ENCODE measurements around the gene ITGB6.

ITGB6 gene, protein sequence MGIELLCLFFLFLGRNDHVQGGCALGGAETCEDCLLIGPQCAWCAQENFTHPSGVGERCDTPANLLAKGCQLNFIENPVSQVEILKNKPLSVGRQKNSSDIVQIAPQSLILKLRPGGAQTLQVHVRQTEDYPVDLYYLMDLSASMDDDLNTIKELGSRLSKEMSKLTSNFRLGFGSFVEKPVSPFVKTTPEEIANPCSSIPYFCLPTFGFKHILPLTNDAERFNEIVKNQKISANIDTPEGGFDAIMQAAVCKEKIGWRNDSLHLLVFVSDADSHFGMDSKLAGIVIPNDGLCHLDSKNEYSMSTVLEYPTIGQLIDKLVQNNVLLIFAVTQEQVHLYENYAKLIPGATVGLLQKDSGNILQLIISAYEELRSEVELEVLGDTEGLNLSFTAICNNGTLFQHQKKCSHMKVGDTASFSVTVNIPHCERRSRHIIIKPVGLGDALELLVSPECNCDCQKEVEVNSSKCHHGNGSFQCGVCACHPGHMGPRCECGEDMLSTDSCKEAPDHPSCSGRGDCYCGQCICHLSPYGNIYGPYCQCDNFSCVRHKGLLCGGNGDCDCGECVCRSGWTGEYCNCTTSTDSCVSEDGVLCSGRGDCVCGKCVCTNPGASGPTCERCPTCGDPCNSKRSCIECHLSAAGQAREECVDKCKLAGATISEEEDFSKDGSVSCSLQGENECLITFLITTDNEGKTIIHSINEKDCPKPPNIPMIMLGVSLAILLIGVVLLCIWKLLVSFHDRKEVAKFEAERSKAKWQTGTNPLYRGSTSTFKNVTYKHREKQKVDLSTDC

DNA sequence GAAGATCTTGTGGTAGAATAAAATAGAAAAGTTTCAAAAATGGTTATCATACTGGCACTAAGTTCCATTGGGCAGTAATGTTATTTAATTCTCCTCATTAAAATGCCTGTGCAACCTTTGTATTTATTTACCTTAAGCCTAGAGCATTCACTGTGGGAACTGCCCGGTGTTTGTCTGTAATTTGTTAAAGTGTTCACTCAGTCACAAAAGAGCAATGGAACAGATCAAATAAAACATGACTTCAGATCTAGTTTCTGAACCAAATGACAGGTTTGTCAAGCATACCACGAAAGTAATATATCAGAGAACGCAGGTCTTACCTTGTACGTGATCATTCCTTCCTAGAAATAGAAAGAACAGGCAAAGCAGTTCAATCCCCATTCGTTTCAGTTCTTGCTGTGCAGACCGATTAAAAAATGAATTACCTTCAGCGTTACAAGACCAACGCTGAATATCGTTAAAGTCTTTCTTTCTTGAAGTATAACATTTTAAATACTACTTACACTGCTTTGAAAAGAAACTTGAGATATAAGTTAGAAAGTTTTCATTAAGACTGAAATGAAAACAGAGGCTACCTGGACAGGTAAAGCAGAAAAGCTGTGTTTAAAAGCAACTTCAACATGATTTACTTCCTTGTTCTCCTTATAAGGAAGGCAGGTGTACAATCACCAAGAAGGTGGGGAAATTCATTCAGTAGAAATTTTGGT, at the start of gene ITGB6:
TSS of gene ITGB6 (minus strand) at position 590 of the 707 bp plus-strand sequence. CDS start at position 381, 209 bp downstream.
- no peak for DNase-seq (ENCODE audit: low read depth)

DNA sequence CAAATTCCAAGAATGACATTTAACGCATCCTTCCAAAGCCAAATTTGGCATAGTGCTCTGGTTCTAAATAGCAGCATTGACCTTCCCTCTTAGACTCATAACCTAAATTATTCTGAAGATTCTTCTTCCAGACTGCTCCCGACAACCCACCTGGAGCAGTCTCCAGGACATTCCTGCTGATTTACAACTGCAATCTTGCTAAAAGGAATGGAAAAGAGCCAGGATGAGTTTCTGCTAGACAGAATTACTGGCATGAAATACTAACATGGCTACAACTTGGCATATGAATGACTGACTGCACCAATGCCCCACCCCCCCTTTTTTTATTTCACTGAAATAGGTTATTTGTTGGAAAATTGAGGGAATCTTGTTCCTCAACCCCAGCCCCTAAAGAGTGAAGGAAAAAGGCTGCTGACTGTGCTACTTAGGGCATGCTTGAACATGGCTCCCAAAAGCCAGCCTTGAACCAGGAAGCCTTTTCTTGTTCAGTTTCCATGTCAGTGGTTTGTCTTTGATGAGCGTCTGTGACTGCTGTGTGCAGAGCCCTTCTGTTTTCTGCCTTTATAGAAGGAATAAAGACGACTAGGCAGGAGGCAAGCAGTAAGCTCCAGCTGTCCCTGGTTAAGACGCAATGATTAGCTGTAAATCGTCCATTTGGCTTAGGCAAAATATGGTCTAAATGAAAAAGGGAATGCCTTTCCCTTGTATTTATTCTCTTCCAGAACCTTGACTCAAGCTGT, 47.4 kb upstream of the ITGB6 start:
- no peak for DNase-seq (ENCODE audit: low read depth)

DNA sequence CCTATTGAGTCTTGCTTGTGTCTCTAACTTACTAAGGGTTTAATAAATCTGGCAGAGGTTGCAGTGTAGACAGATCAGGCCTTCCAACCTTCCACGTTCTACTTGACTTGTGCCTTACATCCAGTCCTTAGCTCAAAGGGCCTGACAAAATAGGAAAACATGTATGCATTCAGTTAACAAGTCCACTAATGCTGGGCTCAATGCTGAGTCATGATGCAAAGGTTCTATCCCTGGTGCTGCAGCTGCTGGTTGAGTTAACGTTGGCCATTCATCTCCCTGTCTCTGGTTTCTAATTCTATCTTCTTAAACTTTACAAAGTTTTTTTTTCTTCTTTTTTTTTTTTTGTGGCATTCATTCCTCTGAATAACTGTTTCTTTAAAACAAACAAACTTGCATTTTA, 46.3 kb upstream of the ITGB6 start:
- DNase-seq (ENCODE audit: low read depth), result no peak

GRCh38 chr2:160245614-160246155, 45.6 kb upstream of the ITGB6 start:
- no peak for DNase-seq (ENCODE audit: low read depth)

DNA sequence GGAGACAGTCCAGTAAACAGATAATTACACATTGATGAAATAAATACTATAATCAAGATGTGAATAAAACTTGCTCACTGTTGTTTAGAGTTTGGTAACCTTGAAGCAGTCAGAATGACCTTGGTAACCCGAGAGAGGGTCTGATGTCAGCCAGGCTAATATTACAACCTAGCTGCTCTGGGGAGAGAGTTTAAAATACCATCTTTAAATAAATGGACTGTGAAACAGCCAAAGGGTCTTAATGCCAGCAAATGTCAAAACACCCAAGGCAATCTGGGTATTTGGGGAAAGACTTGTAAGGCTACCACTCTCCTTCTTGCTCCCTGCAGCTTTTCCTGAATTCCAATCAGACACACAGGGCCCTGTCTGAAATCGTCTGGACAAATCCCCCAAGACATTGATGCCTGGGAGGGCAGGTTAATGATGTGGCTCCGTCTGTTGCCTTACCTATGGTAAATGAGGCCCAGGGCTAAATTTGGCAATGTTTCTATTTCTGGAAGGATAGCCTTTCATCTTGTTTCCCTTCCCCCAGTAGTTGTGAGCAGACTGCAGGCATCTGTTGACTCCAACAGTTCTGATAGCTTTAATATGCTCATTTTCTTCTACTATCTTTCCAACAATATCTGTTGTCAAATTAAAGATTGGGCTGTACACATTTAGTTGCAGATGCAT, 43.0 kb upstream of the ITGB6 start:
- DNase-seq (ENCODE audit: low read depth), result no peak

- no peak for DNase-seq (ENCODE audit: low read depth)
Observed at GRCh38 chr2:160241251-160242137, 41.4 kb upstream of the ITGB6 start.

DNA sequence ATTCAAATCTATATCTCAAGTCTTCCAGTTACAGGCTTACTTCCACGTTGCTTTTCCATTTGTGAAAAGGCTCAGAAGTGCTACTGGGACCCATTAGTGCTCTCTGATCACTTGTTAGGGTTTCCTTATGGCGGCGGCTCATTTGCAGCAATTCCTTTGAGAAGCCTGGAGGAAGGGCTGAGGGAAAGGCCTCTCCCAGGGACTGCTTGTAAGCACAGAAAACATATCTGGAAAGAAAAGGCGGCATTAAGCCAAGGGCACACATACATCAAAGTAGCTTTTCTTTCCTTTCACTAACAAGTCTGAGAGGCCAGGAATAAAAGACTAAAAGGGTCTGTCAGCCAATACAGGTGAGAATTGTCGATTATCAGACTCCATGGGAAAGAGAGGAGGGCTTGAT, 39.4 kb upstream of the ITGB6 start:
- DNase-seq (ENCODE audit: low read depth), result no peak

DNA sequence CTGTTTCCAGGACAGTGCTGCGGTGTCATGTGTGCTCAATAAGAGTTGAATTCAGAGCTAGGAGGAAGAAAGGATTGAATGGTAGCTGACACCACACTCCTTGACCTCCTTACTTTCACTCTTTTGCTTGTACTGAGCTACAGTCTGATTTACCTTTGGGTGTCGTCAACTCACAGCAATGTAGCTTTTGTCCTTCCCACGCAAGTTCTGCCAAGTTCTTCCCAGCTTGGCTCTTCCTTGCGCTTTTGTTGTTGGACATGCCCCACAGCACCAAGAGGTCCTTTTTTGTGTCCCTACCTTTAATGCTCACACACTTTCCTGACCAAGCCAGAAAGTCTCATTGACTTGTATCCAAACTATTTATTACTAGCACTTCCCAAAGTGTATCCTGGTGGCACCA, 38.3 kb upstream of the ITGB6 start:
- DNase-seq (ENCODE audit: low read depth), result no peak

DNA sequence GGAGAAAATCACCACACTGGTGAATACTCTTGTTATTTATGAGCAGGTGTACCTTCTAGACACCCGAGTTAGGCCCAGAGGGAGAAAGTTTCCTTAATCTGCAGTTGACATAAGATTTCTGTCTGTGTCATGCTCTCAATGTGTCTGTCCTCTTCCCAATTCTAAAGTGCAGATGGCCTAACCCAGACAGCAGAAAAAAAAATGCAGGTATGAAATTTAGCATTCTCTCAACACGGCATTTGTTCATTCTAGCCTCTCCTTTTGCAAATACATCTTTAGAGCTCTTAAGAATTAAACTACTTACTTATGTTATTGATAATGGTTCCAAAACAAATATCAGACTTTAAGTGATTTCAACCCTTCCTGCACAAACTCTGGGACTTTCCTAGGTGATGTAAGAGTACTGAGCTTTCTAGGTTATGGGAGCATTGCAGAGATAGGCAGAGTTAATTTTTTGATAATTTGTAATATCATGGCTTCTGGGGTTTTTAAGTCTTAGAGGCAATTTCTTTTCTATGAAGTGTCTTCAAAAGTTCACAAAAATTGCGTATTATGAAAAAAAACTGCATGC, 32.9 kb upstream of the ITGB6 start:
- DNase-seq (ENCODE audit: low read depth), result no peak

GRCh38 chr2:160229591-160229990, 29.5 kb upstream of the ITGB6 start:
- no peak for DNase-seq (ENCODE audit: low read depth)

DNA sequence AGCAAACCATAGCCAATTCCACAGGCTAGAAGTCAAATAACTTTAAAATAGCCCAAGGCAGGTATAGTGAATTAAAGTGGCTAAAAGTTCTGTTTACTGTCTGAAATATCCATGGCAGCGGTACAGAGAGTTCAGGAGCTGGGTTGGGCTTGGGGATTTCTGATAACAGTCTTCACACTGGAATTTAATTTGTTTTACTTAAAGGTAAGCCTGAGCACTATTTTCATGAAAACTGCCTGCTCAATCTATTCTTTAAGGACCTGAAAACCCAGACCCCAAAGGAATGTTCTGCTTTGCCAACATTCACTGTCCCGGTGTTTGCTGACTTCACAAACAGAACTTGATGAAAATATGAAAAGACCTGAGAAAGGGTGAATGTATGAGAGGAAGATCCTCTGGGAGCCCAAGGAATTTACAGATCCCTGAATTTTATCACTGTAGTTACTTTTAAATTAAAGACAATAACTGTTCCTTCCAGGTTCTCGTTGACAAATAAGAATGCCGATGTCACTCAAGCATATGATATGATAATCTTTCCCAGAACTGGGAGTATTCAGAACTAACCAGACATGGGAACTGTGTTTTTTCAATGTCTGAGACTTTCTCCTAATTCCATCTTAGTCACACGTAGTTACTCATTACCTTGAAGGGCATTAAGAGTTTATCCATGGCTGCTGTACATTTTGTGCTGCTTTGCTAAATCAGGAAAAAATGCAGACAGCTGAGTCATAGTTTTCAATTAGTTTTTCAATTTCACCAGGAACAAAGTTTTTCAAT, 28.3 kb upstream of the ITGB6 start:
- no peak for DNase-seq (ENCODE audit: low read depth)

DNA sequence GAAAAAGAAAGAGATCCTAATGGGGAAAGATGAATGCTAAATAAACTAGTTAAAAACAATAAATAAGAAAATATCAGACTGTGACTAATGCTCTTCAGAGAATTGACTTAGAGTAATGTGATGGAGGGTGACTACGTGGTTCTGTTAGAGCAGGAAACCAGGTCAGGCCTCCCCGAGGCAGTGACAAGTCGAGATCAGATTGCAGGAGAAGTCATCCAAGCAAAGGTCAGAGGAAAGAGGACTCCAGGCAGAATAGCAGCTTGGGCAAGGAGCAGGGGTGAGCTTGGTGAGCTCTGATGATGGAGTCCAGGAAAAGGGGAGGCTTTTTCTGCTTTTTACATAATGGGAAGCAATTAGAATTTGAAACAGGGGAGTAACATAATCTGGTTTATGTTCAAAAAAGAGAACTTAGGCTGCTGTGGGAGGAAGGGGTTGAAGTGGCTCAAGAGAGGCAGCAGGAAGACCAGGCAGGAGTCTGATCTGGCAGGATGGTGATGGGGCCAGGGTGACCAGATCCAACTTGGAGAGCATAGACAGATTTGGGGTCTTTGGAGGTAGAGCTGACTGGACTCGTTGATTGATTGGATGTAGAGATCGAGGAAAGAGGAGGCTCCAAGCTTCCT, 27.3 kb upstream of the ITGB6 start:
- no peak for DNase-seq (ENCODE audit: low read depth)

GRCh38 chr2:160226367-160226766, 26.3 kb upstream of the ITGB6 start:
- DNase-seq (ENCODE audit: low read depth), result no peak

DNA sequence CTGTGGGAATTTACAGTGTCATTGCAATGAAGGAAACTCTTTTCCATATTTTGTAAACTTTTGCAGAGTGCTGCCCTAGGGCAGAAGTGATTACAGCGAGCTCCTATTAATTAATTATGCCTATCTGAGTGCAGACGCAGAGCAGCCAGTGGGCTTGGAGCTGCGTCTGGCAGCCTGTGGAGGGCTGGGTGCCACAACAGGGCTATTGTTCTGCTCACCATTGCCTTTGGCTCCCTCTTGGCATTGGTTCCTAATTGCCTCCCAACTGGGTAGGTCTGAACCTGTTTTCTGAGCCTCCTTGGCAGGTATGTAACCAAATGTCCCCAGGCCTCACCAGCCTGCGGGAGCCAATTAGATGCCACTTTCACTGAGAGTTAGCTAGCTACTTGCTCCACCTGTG, 25.6 kb upstream of the ITGB6 start:
- no peak for DNase-seq (ENCODE audit: low read depth)

DNA sequence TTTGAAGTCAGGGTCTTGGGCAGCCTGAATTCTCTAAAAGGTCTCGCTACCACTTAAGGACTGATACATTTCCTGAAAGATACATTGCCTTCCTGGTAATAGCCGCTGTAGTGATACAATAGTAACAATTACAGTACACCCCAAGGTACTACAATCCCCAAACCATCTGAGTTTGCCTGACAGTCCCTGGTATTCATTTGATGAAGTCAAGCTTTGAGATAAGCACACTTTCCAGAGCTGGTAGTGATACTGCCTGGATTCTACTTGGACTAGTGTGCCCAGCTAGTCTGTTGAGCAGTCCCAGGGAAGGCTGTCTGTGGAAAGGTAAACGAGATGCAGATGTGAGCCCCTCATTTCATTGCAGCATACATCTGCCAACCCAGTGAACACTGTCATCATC, 24.4 kb upstream of the ITGB6 start:
- no peak for DNase-seq (ENCODE audit: low read depth)

GRCh38 chr2:160224060-160224459, 24.0 kb upstream of the ITGB6 start:
- DNase-seq (ENCODE audit: low read depth), result no peak

DNA sequence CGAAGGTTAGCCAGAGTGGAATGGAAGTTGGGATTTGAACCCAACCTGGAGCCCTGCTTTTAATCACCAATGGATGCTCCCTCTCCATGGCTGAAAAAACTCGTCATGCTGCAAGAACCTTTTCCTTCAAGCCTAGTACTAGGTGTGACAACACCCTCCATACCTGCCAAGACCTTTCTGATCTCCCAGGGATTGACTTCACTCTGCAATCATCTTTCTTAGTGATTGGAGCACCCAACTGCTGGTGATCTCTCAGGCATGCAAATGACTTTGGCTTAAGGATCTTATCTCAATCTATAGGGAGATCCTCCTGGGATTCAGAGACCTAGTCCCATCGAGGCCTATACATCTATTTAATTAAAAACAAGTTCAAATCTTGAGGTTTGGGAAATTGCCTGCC, 23.5 kb upstream of the ITGB6 start:
- no peak for DNase-seq (ENCODE audit: low read depth)

GRCh38 chr2:160222546-160223283, 22.6 kb upstream of the ITGB6 start:
- no peak for DNase-seq (ENCODE audit: low read depth)

Data from CMK (cell line).